ENCODE data around the gene PURB. TPM values are rescaled to one million over a fixed set of nuclear protein-coding genes. Genes with fewer than 3 reads are reported as not detected.
"Not testable (repeated sequence)": the region's sequence is repeated elsewhere in the genome, so short reads cannot be mapped to it uniquely, and the experiment has no call there.

Gene PURB
- total RNA-seq, 1 experiment from 2014 or later = 13.2 TPM

GRCh38 chr7:44853391-44853790 lies 31.9 kb downstream of the PURB start:
- DNase-seq (ENCODE audit: low spot score) = no peak

GRCh38 chr7:44852590-44852989 lies 32.7 kb downstream of the PURB start:
- DNase-seq (ENCODE audit: low spot score) = no peak

GRCh38 chr7:44849885-44850544 lies 35.3 kb downstream of the PURB start:
- DNase-seq (ENCODE audit: low spot score) = no peak

- DNase-seq (ENCODE audit: low spot score) = no peak
Measured at GRCh38 chr7:44849259-44849884, 36.0 kb downstream of the PURB start.

GRCh38 chr7:44847920-44848634 lies 37.3 kb downstream of the PURB start, which contains the start of gene H2AZ2:
Gene H2AZ2 (minus strand): TSS chr7:44848087. CDS start chr7:44847971, 116 bp downstream.
- peak; percentile 100 for DNase-seq (ENCODE audit: low spot score)

GRCh38 chr7:44847509-44847919 lies 37.8 kb downstream of the PURB start:
- DNase-seq (ENCODE audit: low spot score) = peak; percentile 91

GRCh38 chr7:44846816-44847508 lies 38.4 kb downstream of the PURB start:
- no peak for DNase-seq (ENCODE audit: low spot score)

- DNase-seq (ENCODE audit: low spot score) = not testable (repeated sequence)
Measured at GRCh38 chr7:44846390-44846789, 38.9 kb downstream of the PURB start.

- DNase-seq (ENCODE audit: low spot score) = peak; percentile 18
Measured at GRCh38 chr7:44845451-44845850, 39.9 kb downstream of the PURB start.

- not testable (repeated sequence) for DNase-seq (ENCODE audit: low spot score)
Measured at GRCh38 chr7:44843440-44843839, 41.9 kb downstream of the PURB start.

GRCh38 chr7:44842675-44843074 lies 42.7 kb downstream of the PURB start:
- DNase-seq (ENCODE audit: low spot score) = not testable (repeated sequence)

GRCh38 chr7:44838751-44839150 lies 46.6 kb downstream of the PURB start:
- DNase-seq (ENCODE audit: low spot score) = no peak

- no peak for DNase-seq (ENCODE audit: low spot score)
Measured at GRCh38 chr7:44827567-44827966, 57.8 kb downstream of the PURB start.

Other genes starting within 250 kb of the PURB start
- 37.7 and 41.0 TPM in 2 replicates for gene ZMIZ2, start 136.7 kb downstream of the PURB start, total RNA-seq (2014; rRNA removed; shearing (Covaris generic))
- gene PPIA, start 88.8 kb downstream of the PURB start, total RNA-seq (2014; rRNA removed; shearing (Covaris generic)) = 3,779 and 3,976 TPM in 2 replicates
- gene H2AZ2, start 37.4 kb downstream of the PURB start, total RNA-seq (2014; rRNA removed; shearing (Covaris generic)) = 503 and 539 TPM in 2 replicates
- gene MYO1G, start 93.5 kb upstream of the PURB start, total RNA-seq (2014; rRNA removed; shearing (Covaris generic)) = 0.08 and 0.31 TPM in 2 replicates
- 69.8 and 90.2 TPM in 2 replicates for gene CCM2, start 114.7 kb upstream of the PURB start, total RNA-seq (2014; rRNA removed; shearing (Covaris generic))
- gene NACAD, start 203.4 kb upstream of the PURB start, total RNA-seq (2014; rRNA removed; shearing (Covaris generic)) = 0.10 and 0.43 TPM in 2 replicates
- 230 and 255 TPM in 2 replicates for gene TBRG4, start 226.2 kb upstream of the PURB start, total RNA-seq (2014; rRNA removed; shearing (Covaris generic))